ENCODE data around the gene SULT4A1. TPM values are rescaled to one million over a fixed set of nuclear protein-coding genes. Genes with fewer than 3 reads are reported as not detected.

The SULT4A1 gene
- total and polyA plus RNA-seq, 2 experiments from 2014 or later: 1.1 to 2.8 TPM

- Histone ChIP-seq H3K4me1 (ENCODE audit: insufficient read depth) (no peaks in the 10 kb centered on the region), H3K27ac (no peak overlapping the region), H4K20me1 (ENCODE audit: insufficient read depth, poor library complexity, severe bottlenecking) (no peaks in the 10 kb centered on the region), H2AFZ (no peak overlapping the region), H3K79me2 (no peaks in the 10 kb centered on the region), H3K36me3 (replicated peaks; ENCODE audit: insufficient read depth, low read depth) (no peaks in the 10 kb centered on the region), H3K4me2 (no peak overlapping the region), H3K27me3 (no peaks in the 10 kb centered on the region), H3K4me3 (no peak overlapping the region), H3K9me3 (ENCODE audit: low read depth) (no peaks in the 10 kb centered on the region), H3K9me2 (replicated peaks; ENCODE audit: insufficient read depth) (no peaks in the 10 kb centered on the region)
- DNase-seq (ENCODE audit: low spot score): peak; percentile 10
- 63% methylated on average over 4 of the region's 4 CpGs for WGBS (ENCODE audit: low lambda C conversion rate, missing lambda C conversion rate)
- no peak for TF ChIP-seq EZH2 (IDR thresholded peaks at IDR 0.05; ENCODE audit: borderline replicate concordance)
These were observed 85.0 kb downstream of the SULT4A1 start for GRCh38 chr22:43777286-43777685.

GRCh38 chr22:43776081-43776670 lies 86.1 kb downstream of the SULT4A1 start:
- Histone ChIP-seq H3K27me3 (no peaks in the 10 kb centered on the region), H3K36me3 (replicated peaks; ENCODE audit: insufficient read depth, low read depth) (no peaks in the 10 kb centered on the region), H2AFZ (no peak overlapping the region), H4K20me1 (ENCODE audit: insufficient read depth, poor library complexity, severe bottlenecking) (no peaks in the 10 kb centered on the region), H3K9me2 (replicated peaks; ENCODE audit: insufficient read depth) (no peaks in the 10 kb centered on the region), H3K4me1 (ENCODE audit: insufficient read depth) (no peaks in the 10 kb centered on the region), H3K4me3 (no peak overlapping the region), H3K27ac (no peak overlapping the region), H3K9me3 (ENCODE audit: low read depth) (no peaks in the 10 kb centered on the region), H3K4me2 (no peak overlapping the region), H3K79me2 (no peaks in the 10 kb centered on the region)
- 73% methylated on average over 9 of the region's 9 CpGs for WGBS (ENCODE audit: low lambda C conversion rate, missing lambda C conversion rate)
- no peak for DNase-seq (ENCODE audit: low spot score)
- TF ChIP-seq CTCF (IDR thresholded peaks at IDR 0.05; ENCODE audit: poor library complexity): no peak
- no peak for TF ChIP-seq EZH2phosphoT487 (IDR thresholded peaks at IDR 0.05; ENCODE audit: low read depth, severe bottlenecking, unreplicated experiment)
- TF ChIP-seq EZH2 (IDR thresholded peaks at IDR 0.05; ENCODE audit: borderline replicate concordance): no peak

Small RNA genes lying within 50 kb of the gene (small RNA-seq; reads per million reads assigned to genes)
- not detected for gene HMGN2P9

Other genes starting within 250 kb of the SULT4A1 start
- 1.0 and 2.1 TPM in 2 replicates for gene EFCAB6, start 50.2 kb downstream of the SULT4A1 start, total RNA-seq
- gene EFCAB6, start 50.2 kb downstream of the SULT4A1 start, polyA plus RNA-seq: 0.59 and 2.7 TPM in 2 replicates
- 0.57 TPM in 1 of 2 replicates, not detected in the other for gene PNPLA5, start 29.5 kb upstream of the SULT4A1 start, total RNA-seq
- 0.11 and 0.45 TPM in 2 replicates for gene PNPLA5, start 29.5 kb upstream of the SULT4A1 start, polyA plus RNA-seq
- gene PNPLA3, start 61.3 kb upstream of the SULT4A1 start, total RNA-seq: 14.4 and 17.1 TPM in 2 replicates
- gene PNPLA3, start 61.3 kb upstream of the SULT4A1 start, polyA plus RNA-seq: 17.3 and 18.9 TPM in 2 replicates
- 37.6 and 52.7 TPM in 2 replicates for gene SAMM50, start 92.9 kb upstream of the SULT4A1 start, total RNA-seq
- gene SAMM50, start 92.9 kb upstream of the SULT4A1 start, polyA plus RNA-seq: 48.2 and 53.5 TPM in 2 replicates
- gene PARVB, start 161.8 kb upstream of the SULT4A1 start, total RNA-seq: 8.0 and 10.2 TPM in 2 replicates
- gene PARVB, start 161.8 kb upstream of the SULT4A1 start, polyA plus RNA-seq: 11.2 and 13.9 TPM in 2 replicates

All from hepatocyte (in vitro differentiated cells).